ENCODE data around the gene ZNF740.

The ZNF740 gene

DNA sequence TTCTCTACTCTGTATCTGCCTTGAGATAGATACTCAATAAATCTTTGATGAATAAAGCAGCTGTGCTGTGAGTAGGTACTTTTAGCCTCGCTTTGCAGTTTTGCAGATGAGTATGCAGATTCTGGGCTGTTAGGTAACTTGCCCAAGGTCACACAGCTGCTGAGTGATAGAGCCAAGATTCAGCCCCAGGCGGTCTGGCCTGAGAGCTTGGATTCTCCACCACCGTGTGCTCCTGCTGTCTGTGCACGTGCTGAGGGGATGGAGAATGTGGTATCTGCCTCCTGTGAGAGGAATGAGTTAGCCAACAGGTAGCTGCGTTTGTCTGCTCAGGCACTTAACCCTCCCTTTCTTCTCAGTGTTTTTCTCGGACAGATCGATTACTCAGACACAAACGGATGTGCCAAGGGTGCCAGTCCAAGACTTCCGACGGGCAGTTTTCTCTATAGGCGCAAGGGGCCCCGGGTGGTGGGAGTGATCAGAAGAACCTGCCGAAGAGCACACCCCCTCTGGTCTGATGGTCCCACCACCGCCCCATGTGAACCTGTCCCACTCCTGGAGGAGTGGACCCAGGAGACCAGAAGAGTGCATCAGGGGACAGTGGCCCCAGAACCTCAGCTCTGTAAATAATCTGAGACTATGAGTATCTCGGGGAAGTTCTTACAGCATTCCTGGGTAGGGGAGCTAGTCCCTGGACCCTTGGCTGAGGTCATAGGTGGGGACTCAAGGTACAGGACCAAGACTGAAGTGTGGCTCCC lies 6.8 kb downstream of the ZNF740 start:
- no peaks in the 10 kb centered on the region for H3K27me3 ChIP-seq (ENCODE audit: insufficient read depth, low read length, poor library complexity)
- H3K4me1 ChIP-seq (ENCODE audit: control insufficient read depth, low read depth, low read length) = peaks cover 2% of the 10 kb centered on the region
- H3K4me3 ChIP-seq (ENCODE audit: low read length) = no peak overlapping the region
- H4K8ac ChIP-seq (ENCODE audit: low read depth, low read length) = no peak overlapping the region
- no peak overlapping the region for H3K27ac ChIP-seq (ENCODE audit: low read depth, low read length)
- no peak overlapping the region for H2BK15ac ChIP-seq (replicated peaks; ENCODE audit: low read depth)
- H3K4me2 ChIP-seq (ENCODE audit: low read length) = no peak overlapping the region
- H3K56ac ChIP-seq (ENCODE audit: low read length) = no peak overlapping the region
- H3K79me2 ChIP-seq (ENCODE audit: control insufficient read depth, insufficient read depth, low read length) = peaks cover 2% of the 10 kb centered on the region
- no peak overlapping the region for H3K18ac ChIP-seq (ENCODE audit: low read length)
- no peak overlapping the region for H3K4ac ChIP-seq (ENCODE audit: low read depth, low read length)
- peaks cover 9% of the 10 kb centered on the region for H3K36me3 ChIP-seq (ENCODE audit: control insufficient read depth, insufficient read depth, low read length)
- H2BK5ac ChIP-seq (ENCODE audit: low read length) = no peak overlapping the region
- H2BK120ac ChIP-seq (ENCODE audit: low read depth, low read length) = no peak overlapping the region
- H3K79me1 ChIP-seq (ENCODE audit: low read length) = peaks cover 4% of the 10 kb centered on the region
- WGBS (ENCODE audit: extremely low coverage, insufficient coverage, low lambda C conversion rate) = no CpG with 5 or more reads among the region's 15 CpGs
- H4K5ac ChIP-seq (ENCODE audit: low read length) = no peak overlapping the region
- H3K23ac ChIP-seq (ENCODE audit: low read length) = no peak overlapping the region
- DNase-seq = no peak
- no peak overlapping the region for H2AK5ac ChIP-seq (ENCODE audit: low read length)
- no peak overlapping the region for H3K9ac ChIP-seq (ENCODE audit: low read length)

DNA sequence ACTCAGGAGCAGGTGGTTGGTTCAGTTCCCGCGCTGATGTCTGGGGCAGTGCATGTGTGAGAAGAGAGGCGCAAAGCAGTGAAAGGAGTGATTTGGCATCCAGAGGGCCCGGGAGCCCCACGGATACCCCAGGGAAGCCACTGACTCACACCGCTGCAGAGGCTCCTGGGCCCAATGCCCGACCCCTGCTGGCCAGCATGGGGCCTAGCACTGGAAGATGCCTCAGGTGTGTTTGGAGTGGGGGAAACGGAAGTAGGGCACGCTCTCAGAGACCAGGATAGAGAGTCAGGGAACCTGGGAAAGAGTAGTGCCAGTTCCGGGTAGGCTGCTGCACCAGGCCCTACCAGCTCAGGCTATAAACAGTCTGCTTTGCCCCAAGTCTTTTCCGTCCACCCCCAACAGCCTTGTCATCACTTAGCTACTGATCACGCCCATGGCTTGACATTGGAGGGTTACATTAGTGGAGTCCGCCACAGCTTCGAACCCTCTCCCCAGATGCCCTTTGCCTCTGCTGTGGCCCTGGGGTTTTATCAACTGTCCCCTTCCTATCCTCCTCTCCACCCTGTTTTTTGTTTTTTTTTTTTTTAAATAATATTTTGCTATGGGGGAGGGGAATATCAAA lies 9.7 kb downstream of the ZNF740 start:
- no CpG with 5 or more reads among the region's 14 CpGs for WGBS (ENCODE audit: extremely low coverage, insufficient coverage, low lambda C conversion rate)
- no peak overlapping the region for H3K9ac ChIP-seq (ENCODE audit: low read length)

DNA sequence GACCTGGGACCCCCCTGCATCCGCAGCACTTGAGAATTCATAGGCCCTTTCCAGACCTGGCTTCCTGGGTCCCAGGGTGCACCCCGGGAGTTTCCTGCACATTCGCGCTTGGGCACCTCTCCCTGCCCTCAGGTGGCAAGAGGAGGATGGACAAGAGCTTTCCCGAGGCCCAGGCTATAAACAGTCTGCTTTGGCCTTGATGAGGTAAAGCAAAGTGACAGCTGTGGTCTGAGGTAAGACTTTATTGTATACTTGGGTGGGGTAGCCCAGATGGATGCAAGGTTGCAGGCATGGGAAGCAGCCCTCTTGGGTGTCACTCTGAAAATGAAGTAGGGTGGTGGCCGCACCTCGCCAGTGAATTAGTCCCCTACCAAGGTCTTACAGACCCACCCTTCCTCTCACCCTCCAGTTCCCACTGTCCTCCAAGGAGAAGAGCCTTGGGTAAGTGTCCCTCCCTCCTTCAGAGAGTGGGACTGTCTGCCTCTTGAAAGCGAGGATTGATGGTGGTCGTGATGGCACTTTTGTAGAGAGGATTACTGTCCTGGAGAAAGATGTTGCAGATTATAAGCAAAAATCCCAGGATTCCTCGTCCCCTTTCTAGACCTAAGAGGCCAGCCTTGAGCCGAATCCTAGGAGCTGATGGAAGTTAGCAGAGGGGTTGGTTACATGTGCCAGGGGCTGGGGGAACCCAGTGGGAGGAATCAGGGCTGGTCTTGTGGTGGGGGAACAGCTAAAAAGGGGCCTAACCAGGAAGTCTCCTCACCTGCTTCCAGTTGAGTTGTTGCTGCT lies 10.8 kb downstream of the ZNF740 start:
- Histone ChIP-seq H3K18ac (ENCODE audit: low read length) (no peak overlapping the region), H2BK15ac (replicated peaks; ENCODE audit: low read depth) (no peak overlapping the region), H3K9ac (ENCODE audit: low read length) (no peak overlapping the region), H3K4me3 (ENCODE audit: low read length) (no peak overlapping the region), H4K8ac (ENCODE audit: low read depth, low read length) (no peak overlapping the region), H3K79me1 (ENCODE audit: low read length) (no peaks in the 10 kb centered on the region), H3K36me3 (ENCODE audit: control insufficient read depth, insufficient read depth, low read length) (peaks cover 2% of the 10 kb centered on the region), H2BK5ac (ENCODE audit: low read length) (no peak overlapping the region), H2BK120ac (ENCODE audit: low read depth, low read length) (no peak overlapping the region), H3K4me1 (ENCODE audit: control insufficient read depth, low read depth, low read length) (no peaks in the 10 kb centered on the region), H3K27me3 (ENCODE audit: insufficient read depth, low read length, poor library complexity) (no peaks in the 10 kb centered on the region), H3K27ac (ENCODE audit: low read depth, low read length) (no peak overlapping the region), H3K4ac (ENCODE audit: low read depth, low read length) (no peak overlapping the region), H4K5ac (ENCODE audit: low read length) (no peak overlapping the region), H2AK5ac (ENCODE audit: low read length) (no peak overlapping the region), H3K79me2 (ENCODE audit: control insufficient read depth, insufficient read depth, low read length) (no peaks in the 10 kb centered on the region), H3K4me2 (ENCODE audit: low read length) (no peak overlapping the region), H3K23ac (ENCODE audit: low read length) (no peak overlapping the region), H3K56ac (ENCODE audit: low read length) (no peak overlapping the region)
- no peak for DNase-seq
- WGBS (ENCODE audit: extremely low coverage, insufficient coverage, low lambda C conversion rate) = no CpG with 5 or more reads among the region's 11 CpGs

More for the DNA sequence above, 9.7 kb downstream of the ZNF740 start:
- Histone ChIP-seq H3K56ac (ENCODE audit: low read length) (peak overlapping the region; percentile 29), H3K27me3 (ENCODE audit: insufficient read depth, low read length, poor library complexity) (no peaks in the 10 kb centered on the region), H3K79me1 (ENCODE audit: low read length) (no peaks in the 10 kb centered on the region), H3K36me3 (ENCODE audit: control insufficient read depth, insufficient read depth, low read length) (peaks cover 6% of the 10 kb centered on the region), H3K23ac (ENCODE audit: low read length) (no peak overlapping the region), H3K18ac (ENCODE audit: low read length) (no peak overlapping the region), H2BK120ac (ENCODE audit: low read depth, low read length) (no peak overlapping the region), H2AK5ac (ENCODE audit: low read length) (no peak overlapping the region), H3K4me2 (ENCODE audit: low read length) (no peak overlapping the region), H4K8ac (ENCODE audit: low read depth, low read length) (no peak overlapping the region), H3K79me2 (ENCODE audit: control insufficient read depth, insufficient read depth, low read length) (no peaks in the 10 kb centered on the region), H3K4me3 (ENCODE audit: low read length) (no peak overlapping the region), H3K27ac (ENCODE audit: low read depth, low read length) (no peak overlapping the region), H3K4ac (ENCODE audit: low read depth, low read length) (no peak overlapping the region), H2BK15ac (replicated peaks; ENCODE audit: low read depth) (no peak overlapping the region), H4K5ac (ENCODE audit: low read length) (no peak overlapping the region), H2BK5ac (ENCODE audit: low read length) (no peak overlapping the region), H3K4me1 (ENCODE audit: control insufficient read depth, low read depth, low read length) (no peaks in the 10 kb centered on the region)
- peak; percentile 86 for DNase-seq

DNA sequence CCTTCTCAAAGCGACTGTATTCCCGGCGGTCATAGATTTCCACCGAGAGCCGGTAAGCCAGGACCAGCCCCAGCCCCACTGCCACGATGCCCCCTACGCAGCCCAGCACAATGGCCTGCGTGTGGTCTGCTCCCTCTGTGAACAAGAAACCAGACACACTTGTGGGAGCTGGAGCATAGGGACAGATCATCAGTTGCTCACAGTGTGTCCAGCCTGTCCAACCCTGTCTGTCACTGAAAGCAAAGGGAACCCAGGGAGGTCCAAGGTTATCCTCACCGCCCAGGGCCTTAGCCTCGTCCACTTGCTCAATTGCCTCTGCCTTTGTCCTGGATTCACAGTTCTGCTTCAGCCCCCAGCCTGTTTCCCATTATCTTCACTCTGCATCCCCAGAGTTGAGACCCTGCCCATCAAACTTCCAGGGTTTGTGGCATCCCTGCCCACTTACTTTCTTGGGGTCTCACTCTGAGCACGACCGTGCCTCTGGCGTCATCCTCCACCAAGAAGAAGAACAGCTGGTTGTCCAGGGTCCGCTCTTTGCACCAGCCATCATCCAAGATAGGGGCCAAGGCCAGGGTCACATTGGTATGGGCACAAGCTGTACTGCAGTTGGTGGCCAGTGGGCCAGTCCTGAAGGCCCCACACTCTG lies 11.5 kb downstream of the ZNF740 start:
- Histone ChIP-seq H3K79me2 (ENCODE audit: control insufficient read depth, insufficient read depth, low read length) (no peaks in the 10 kb centered on the region), H3K4me1 (ENCODE audit: control insufficient read depth, low read depth, low read length) (no peaks in the 10 kb centered on the region), H4K5ac (ENCODE audit: low read length) (no peak overlapping the region), H2AK5ac (ENCODE audit: low read length) (no peak overlapping the region), H4K8ac (ENCODE audit: low read depth, low read length) (no peak overlapping the region), H3K23ac (ENCODE audit: low read length) (no peak overlapping the region), H3K4me2 (ENCODE audit: low read length) (no peak overlapping the region), H3K9ac (ENCODE audit: low read length) (no peak overlapping the region), H3K4me3 (ENCODE audit: low read length) (no peak overlapping the region), H3K27me3 (ENCODE audit: insufficient read depth, low read length, poor library complexity) (no peaks in the 10 kb centered on the region), H2BK120ac (ENCODE audit: low read depth, low read length) (no peak overlapping the region), H3K56ac (ENCODE audit: low read length) (no peak overlapping the region), H3K18ac (ENCODE audit: low read length) (no peak overlapping the region), H3K4ac (ENCODE audit: low read depth, low read length) (no peak overlapping the region), H2BK15ac (replicated peaks; ENCODE audit: low read depth) (no peak overlapping the region), H2BK5ac (ENCODE audit: low read length) (no peak overlapping the region), H3K79me1 (ENCODE audit: low read length) (no peaks in the 10 kb centered on the region), H3K27ac (ENCODE audit: low read depth, low read length) (no peak overlapping the region), H3K36me3 (ENCODE audit: control insufficient read depth, insufficient read depth, low read length) (no peaks in the 10 kb centered on the region)
- DNase-seq = no peak
- WGBS (ENCODE audit: extremely low coverage, insufficient coverage, low lambda C conversion rate) = no CpG with 5 or more reads among the region's 14 CpGs

DNA sequence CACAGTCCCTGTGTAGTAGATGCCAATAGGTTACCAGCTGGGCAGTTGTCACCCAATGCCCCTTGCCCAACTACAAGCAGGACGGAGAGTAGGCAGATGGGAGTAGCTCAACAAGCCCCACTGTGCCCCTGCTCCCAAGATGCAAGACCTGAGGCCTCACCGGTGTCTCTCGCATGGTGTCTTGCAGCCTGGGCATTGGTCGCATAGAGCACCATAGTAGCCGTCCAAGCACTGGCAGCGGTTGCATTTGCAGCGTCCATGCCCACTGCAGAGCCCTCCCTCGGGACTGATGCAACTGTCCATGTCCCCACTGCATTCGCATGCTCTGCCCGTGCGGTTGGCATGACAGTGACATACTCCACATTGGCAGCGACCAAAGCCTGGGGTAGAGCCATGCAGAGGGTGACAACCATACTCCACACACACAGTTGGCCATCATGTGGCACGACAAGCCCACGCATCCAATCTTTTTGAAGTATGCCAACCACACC lies 12.1 kb downstream of the ZNF740 start:
- H3K36me3 ChIP-seq (ENCODE audit: control insufficient read depth, insufficient read depth, low read length) = no peaks in the 10 kb centered on the region
- H3K18ac ChIP-seq (ENCODE audit: low read length) = no peak overlapping the region
- no peaks in the 10 kb centered on the region for H3K79me2 ChIP-seq (ENCODE audit: control insufficient read depth, insufficient read depth, low read length)
- no peaks in the 10 kb centered on the region for H3K79me1 ChIP-seq (ENCODE audit: low read length)
- no peak overlapping the region for H3K56ac ChIP-seq (ENCODE audit: low read length)
- H3K9ac ChIP-seq (ENCODE audit: low read length) = no peak overlapping the region
- H2BK5ac ChIP-seq (ENCODE audit: low read length) = no peak overlapping the region
- no CpG with 5 or more reads among the region's 14 CpGs for WGBS (ENCODE audit: extremely low coverage, insufficient coverage, low lambda C conversion rate)
- H3K4ac ChIP-seq (ENCODE audit: low read depth, low read length) = no peak overlapping the region
- H4K5ac ChIP-seq (ENCODE audit: low read length) = no peak overlapping the region
- H3K4me3 ChIP-seq (ENCODE audit: low read length) = no peak overlapping the region
- no peak overlapping the region for H3K23ac ChIP-seq (ENCODE audit: low read length)
- DNase-seq = no peak
- H4K8ac ChIP-seq (ENCODE audit: low read depth, low read length) = no peak overlapping the region
- H3K27ac ChIP-seq (ENCODE audit: low read depth, low read length) = no peak overlapping the region
- no peaks in the 10 kb centered on the region for H3K27me3 ChIP-seq (ENCODE audit: insufficient read depth, low read length, poor library complexity)
- H2BK120ac ChIP-seq (ENCODE audit: low read depth, low read length) = no peak overlapping the region
- no peaks in the 10 kb centered on the region for H3K4me1 ChIP-seq (ENCODE audit: control insufficient read depth, low read depth, low read length)
- no peak overlapping the region for H2AK5ac ChIP-seq (ENCODE audit: low read length)
- H2BK15ac ChIP-seq (replicated peaks; ENCODE audit: low read depth) = no peak overlapping the region
- no peak overlapping the region for H3K4me2 ChIP-seq (ENCODE audit: low read length)

Data from mesendoderm (in vitro differentiated cells).